Neuronal stem cell (in vitro differentiated cells): ENCODE measurements around the gene HDDC3.

Source experiments
- DNase-seq: peaks from one replicate; pipeline ENCODE4 v3.0.0-alpha.2; 2013; ENCODE audit warnings: low spot score
- H2AFZ ChIP-seq: one replicate; pipeline ENCODE4 v1.6.1; 2013; ENCODE audit warnings: mild to moderate bottlenecking, low read length, inconsistent platforms
- H2AK5ac ChIP-seq: 2 replicates; pipeline ENCODE4 v1.6.1; 2013; ENCODE audit warnings: low read depth, mild to moderate bottlenecking, inconsistent platforms, low read length, moderate library complexity, mixed read lengths
- H2BK120ac ChIP-seq: 2 replicates; pipeline ENCODE4 v1.6.1; 2013; ENCODE audit warnings: low read depth, mild to moderate bottlenecking, inconsistent platforms, low read length, moderate library complexity, mixed read lengths
- H2BK12ac ChIP-seq: one replicate; pipeline ENCODE4 v1.6.1; 2013; ENCODE audit warnings: low read length, inconsistent platforms
- H2BK15ac ChIP-seq: 2 replicates; pipeline ENCODE4 v1.6.1; 2013; ENCODE audit warnings: mild to moderate bottlenecking, low read length, inconsistent platforms, mixed read lengths
- H2BK5ac ChIP-seq: one replicate; pipeline ENCODE4 v1.6.1; 2013; ENCODE audit warnings: inconsistent platforms, mild to moderate bottlenecking, low read length, moderate library complexity
- H3K14ac ChIP-seq: one replicate; pipeline ENCODE4 v1.6.1; 2013; ENCODE audit warnings: low read length, inconsistent platforms
- H3K18ac ChIP-seq: 2 replicates; pipeline ENCODE4 v1.6.1; 2013; ENCODE audit warnings: low read length, inconsistent platforms
- H3K23ac ChIP-seq: 2 replicates; pipeline ENCODE4 v1.6.1; 2013; ENCODE audit warnings: low read depth, mild to moderate bottlenecking, mixed read lengths, low read length, inconsistent platforms; ENCODE audit not compliant: poor library complexity
- H3K27ac ChIP-seq: replicated peaks from 3 replicates; pipeline ENCODE4 v1.5.1; 2013; ENCODE audit warnings: low read length, inconsistent platforms
- H3K27me3 ChIP-seq, 3 experiments: 2 replicates each; pipeline ENCODE4 v1.6.1; 2013; ENCODE audit warnings: low read length in 3 of 3, mild to moderate bottlenecking in 2 of 3, inconsistent platforms in 1 of 3, low read depth in 1 of 3, mixed read lengths in 1 of 3, moderate library complexity in 1 of 3; ENCODE audit not compliant: control insufficient read depth in 3 of 3, insufficient read depth in 3 of 3
- H3K36me3 ChIP-seq, 2 donors: replicated peaks in 1 of 2; 2 replicates each; pipeline ENCODE4 v1.6.1; 2013; ENCODE audit warnings: low read length in 2 of 2; ENCODE audit not compliant: control insufficient read depth in 2 of 2, insufficient read depth in 2 of 2
- H3K4ac ChIP-seq: 2 replicates; pipeline ENCODE4 v1.6.1; 2013; ENCODE audit warnings: inconsistent platforms, mild to moderate bottlenecking, low read length, moderate library complexity
- H3K4me1 ChIP-seq, 2 donors: 1 replicate in 1 of 2; 2 replicates in 1 of 2; pipeline ENCODE4 v1.6.1; 2013; ENCODE audit warnings: low read length in 2 of 2, low read depth in 1 of 2; ENCODE audit not compliant: control insufficient read depth in 2 of 2, insufficient read depth in 1 of 2
- H3K4me2 ChIP-seq: one replicate; pipeline ENCODE4 v1.6.1; 2013; ENCODE audit warnings: mild to moderate bottlenecking, low read length, inconsistent platforms; ENCODE audit not compliant: insufficient read depth, poor library complexity, severe bottlenecking
- H3K4me3 ChIP-seq, 2 donors: 2 replicates each; pipeline ENCODE4 v1.5.1; 2013; ENCODE audit warnings: low read length in 2 of 2, mild to moderate bottlenecking in 2 of 2, inconsistent platforms in 1 of 2, moderate library complexity in 1 of 2
- H3K79me1 ChIP-seq: one replicate; pipeline ENCODE4 v1.6.1; 2013; ENCODE audit warnings: low read depth, mild to moderate bottlenecking, inconsistent platforms, low read length, moderate library complexity
- H3K9ac ChIP-seq: one replicate; pipeline ENCODE4 v1.6.1; 2013; ENCODE audit warnings: mild to moderate bottlenecking, low read depth, low read length, inconsistent platforms; ENCODE audit not compliant: poor library complexity
- H3K9me3 ChIP-seq, 2 donors: replicated peaks in 1 of 2; 2 replicates each; pipeline versions ENCODE3 to v1.6.1; 2013; ENCODE audit warnings: low read length in 2 of 2, mild to moderate bottlenecking in 2 of 2, inconsistent platforms in 1 of 2, low read depth in 1 of 2, mixed read lengths in 1 of 2, moderate library complexity in 1 of 2; ENCODE audit not compliant: control insufficient read depth in 2 of 2, insufficient read depth in 1 of 2
- H4K8ac ChIP-seq: one replicate; pipeline ENCODE4 v1.6.1; 2013; ENCODE audit warnings: low read depth, mild to moderate bottlenecking, inconsistent platforms, low read length, moderate library complexity
- H4K91ac ChIP-seq: one replicate; pipeline ENCODE4 v1.6.1; 2013; ENCODE audit warnings: low read length, low read depth, mild to moderate bottlenecking, inconsistent platforms; ENCODE audit not compliant: poor library complexity
- WGBS, 2 donors: extraction: QIAGEN DNeasy Blood & Tissue Kit; methylation state at CpG; one replicate each; pipeline ENCODE4 v1.1.7; 2013; ENCODE audit warnings: missing lambda C conversion rate in 2 of 2, mixed read lengths in 1 of 2; ENCODE audit not compliant: insufficient read length in 2 of 2, insufficient replicate concordance in 1 of 2; ENCODE audit errors: extremely low coverage in 2 of 2; 5-methylcytosine and 5-hydroxymethylcytosine counted together

The HDDC3 gene

DNA sequence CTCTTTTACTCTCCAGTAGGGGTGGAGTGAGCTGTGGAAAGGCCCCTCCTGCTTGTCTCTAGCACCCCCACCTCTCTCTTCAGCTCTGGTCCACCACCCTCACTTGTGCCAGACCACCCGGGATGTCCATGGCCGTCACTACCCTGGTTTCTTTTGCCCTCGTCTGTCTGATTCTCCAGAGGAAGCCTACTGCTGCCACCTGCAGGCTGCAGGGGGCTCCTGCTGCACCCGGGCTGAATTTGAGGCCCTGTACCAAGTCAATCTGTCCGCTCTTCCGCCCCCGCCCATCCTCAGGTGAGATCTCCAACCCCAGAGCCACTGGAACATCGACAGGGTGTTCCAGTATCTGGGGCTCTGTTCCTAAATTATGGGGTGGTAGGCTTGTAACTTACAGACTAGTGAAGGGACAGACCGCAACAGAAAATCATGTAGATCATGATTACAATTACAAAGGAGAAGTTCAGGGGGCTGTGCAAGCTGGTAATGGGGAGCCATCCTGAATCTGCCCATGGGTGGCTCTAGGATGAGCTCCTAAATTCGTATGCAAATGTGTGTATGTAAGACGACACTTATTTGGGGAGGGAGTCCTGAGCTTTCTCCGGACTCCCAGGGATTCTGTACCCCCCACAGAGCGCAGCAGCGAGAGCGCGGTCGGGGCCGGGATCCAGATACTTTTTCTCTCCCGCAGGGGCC lies 2.1 kb upstream of the HDDC3 start:
- Histone ChIP-seq H3K9ac (peak overlapping the region; percentile 61), H3K4me2 (peak overlapping the region; percentile 99), H3K18ac (peak overlapping the region; percentile 78), H3K9me3 (no peaks in the 10 kb centered on the region), H3K27ac (no peak overlapping the region), H3K79me1 (no peaks in the 10 kb centered on the region), H3K4me3 (peak overlapping the region; percentile 74 to 85), H3K4ac (no peak overlapping the region), H3K23ac (peak overlapping the region; percentile 58), H2AK5ac (peak overlapping the region; percentile 6), H2AFZ (peak overlapping the region; percentile 97), H3K27me3 (peaks cover 0 to 5% (median 4%) of the 10 kb centered on the region in 3 experiments), H2BK12ac (no peak overlapping the region), H2BK5ac (no peak overlapping the region), H2BK15ac (no peak overlapping the region), H3K14ac (no peak overlapping the region), H4K91ac (no peak overlapping the region), H2BK120ac (no peak overlapping the region), H3K4me1 (peaks cover 14 to 15% of the 10 kb centered on the region in 2 donors), H4K8ac (no peak overlapping the region), H3K36me3 (peaks cover 5 to 28% of the 10 kb centered on the region in 2 donors)
- no CpG with 5 or more reads among the region's 19 CpGs for whole genome bisulfite sequencing, 2 donors
- DNase-seq: peak; percentile 77

DNA sequence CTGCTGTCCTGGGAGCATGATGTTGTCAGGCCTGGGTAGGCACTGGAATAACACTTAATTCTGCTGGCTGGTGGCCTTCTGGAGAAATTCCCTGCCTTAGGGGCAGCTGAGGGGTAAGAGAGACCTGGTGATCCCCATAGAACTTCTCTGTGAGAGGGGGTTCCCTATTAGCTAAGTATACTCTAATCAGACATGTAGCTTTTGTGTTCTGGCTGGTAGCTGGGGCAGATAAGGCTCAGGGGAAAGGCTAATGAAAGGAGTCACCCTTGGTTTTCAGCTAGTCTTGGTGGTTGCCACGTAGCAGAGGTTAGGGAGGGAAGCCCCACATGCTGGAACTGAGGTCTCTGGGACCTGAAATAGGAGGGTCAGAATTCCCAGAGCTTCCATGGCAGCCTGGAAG lies 952 bp upstream of the HDDC3 start:
- Histone ChIP-seq H2BK120ac (no peak overlapping the region), H3K4me1 (peaks cover 14 to 15% of the 10 kb centered on the region in 2 donors), H4K8ac (no peak overlapping the region), H2BK15ac (no peak overlapping the region), H2BK12ac (no peak overlapping the region), H3K4me2 (no peak overlapping the region), H4K91ac (no peak overlapping the region), H3K36me3 (peaks cover under 1 to 19% of the 10 kb centered on the region in 2 donors), H3K79me1 (no peaks in the 10 kb centered on the region), H3K27ac (no peak overlapping the region), H3K4ac (no peak overlapping the region), H3K14ac (no peak overlapping the region), H3K18ac (no peak overlapping the region), H3K27me3 (peaks cover 0 to 5% (median 4%) of the 10 kb centered on the region in 3 experiments), H2BK5ac (no peak overlapping the region), H3K9ac (no peak overlapping the region), H2AFZ (peak overlapping the region; percentile 86), H3K9me3 (no peaks in the 10 kb centered on the region), H3K23ac (no peak overlapping the region), H3K4me3 (no peak overlapping the region), H2AK5ac (no peak overlapping the region)
- WGBS, 2 donors: no CpG with 5 or more reads among the region's 1 CpG
- DNase-seq: no peak

DNA sequence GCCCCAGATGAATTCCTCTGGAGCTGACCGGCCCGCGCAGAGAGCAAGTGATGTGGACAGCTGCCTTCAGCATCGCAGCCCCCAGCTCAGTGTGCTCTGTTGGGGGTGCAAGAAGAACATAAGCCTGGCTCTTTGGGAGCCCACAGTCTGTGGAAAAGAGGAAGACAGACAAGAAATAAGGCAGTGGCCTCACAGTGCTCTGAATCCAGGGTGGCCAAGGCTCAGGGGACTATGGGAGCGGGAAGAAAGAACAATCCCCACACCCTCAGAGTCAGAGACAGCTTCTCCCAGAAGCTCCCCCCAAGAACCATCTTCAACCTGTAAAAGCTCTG lies 277 bp upstream of the HDDC3 start:
- Histone ChIP-seq H3K27me3 (peaks cover 0 to 5% (median 4%) of the 10 kb centered on the region in 3 experiments), H3K4me1 (peaks cover 14 to 15% of the 10 kb centered on the region in 2 donors), H4K91ac (no peak overlapping the region), H3K27ac (no peak overlapping the region), H2AK5ac (no peak overlapping the region), H3K36me3 (peaks cover 0 to 12% of the 10 kb centered on the region in 2 donors), H3K23ac (no peak overlapping the region), H3K4ac (no peak overlapping the region), H2AFZ (peak overlapping the region; percentile 86), H3K9ac (no peak overlapping the region), H3K14ac (no peak overlapping the region), H3K9me3 (no peaks in the 10 kb centered on the region), H2BK15ac (no peak overlapping the region), H2BK12ac (no peak overlapping the region), H3K18ac (no peak overlapping the region), H2BK5ac (no peak overlapping the region), H4K8ac (no peak overlapping the region), H2BK120ac (no peak overlapping the region), H3K4me2 (no peak overlapping the region), H3K4me3 (peak overlapping the region in 1 of 2 donors; percentile 61), H3K79me1 (no peaks in the 10 kb centered on the region)
- no CpG with 5 or more reads among the region's 5 CpGs for WGBS, 2 donors
- no peak for DNase-seq

DNA sequence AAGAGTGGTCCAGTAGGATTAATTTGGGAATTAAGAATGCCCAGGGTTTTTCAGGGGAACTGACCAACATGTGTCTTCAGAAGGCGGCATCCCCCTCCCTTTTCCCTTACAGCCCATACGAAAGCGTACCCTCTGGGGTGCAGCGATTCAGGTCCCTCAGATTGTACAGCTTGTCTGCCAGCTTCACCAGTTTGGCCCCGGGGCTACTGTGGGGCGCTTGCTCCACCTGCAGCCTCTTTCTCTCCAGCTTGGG lies 848 bp downstream of the HDDC3 start:
- Histone ChIP-seq H3K4me2 (peak overlapping the region; percentile 99), H3K4me1 (peaks cover 14 to 15% of the 10 kb centered on the region in 2 donors), H3K18ac (no peak overlapping the region), H2AK5ac (no peak overlapping the region), H3K4me3 (peak overlapping the region in 1 of 2 donors; percentile 61), H3K27me3 (peaks cover 0 to 5% (median 4%) of the 10 kb centered on the region in 3 experiments), H3K79me1 (no peaks in the 10 kb centered on the region), H4K91ac (no peak overlapping the region), H2AFZ (peak overlapping the region; percentile 86), H3K9ac (no peak overlapping the region), H2BK12ac (no peak overlapping the region), H3K14ac (no peak overlapping the region), H3K9me3 (no peaks in the 10 kb centered on the region), H4K8ac (no peak overlapping the region), H3K23ac (peak overlapping the region; percentile 60), H3K36me3 (peaks cover 0 to 4% of the 10 kb centered on the region in 2 donors), H3K4ac (no peak overlapping the region), H3K27ac (no peak overlapping the region), H2BK120ac (peak overlapping the region; percentile 68), H2BK5ac (no peak overlapping the region), H2BK15ac (no peak overlapping the region)
- no peak for DNase-seq
- WGBS, 2 donors: no CpG with 5 or more reads among the region's 6 CpGs
